ENCODE data around the gene MPRIP.

The MPRIP gene

GRCh38 chr17:17028059-17028877 is 14.0 kb upstream of the MPRIP start:
- DNase-seq (ENCODE audit: low read depth), result no peak

DNA sequence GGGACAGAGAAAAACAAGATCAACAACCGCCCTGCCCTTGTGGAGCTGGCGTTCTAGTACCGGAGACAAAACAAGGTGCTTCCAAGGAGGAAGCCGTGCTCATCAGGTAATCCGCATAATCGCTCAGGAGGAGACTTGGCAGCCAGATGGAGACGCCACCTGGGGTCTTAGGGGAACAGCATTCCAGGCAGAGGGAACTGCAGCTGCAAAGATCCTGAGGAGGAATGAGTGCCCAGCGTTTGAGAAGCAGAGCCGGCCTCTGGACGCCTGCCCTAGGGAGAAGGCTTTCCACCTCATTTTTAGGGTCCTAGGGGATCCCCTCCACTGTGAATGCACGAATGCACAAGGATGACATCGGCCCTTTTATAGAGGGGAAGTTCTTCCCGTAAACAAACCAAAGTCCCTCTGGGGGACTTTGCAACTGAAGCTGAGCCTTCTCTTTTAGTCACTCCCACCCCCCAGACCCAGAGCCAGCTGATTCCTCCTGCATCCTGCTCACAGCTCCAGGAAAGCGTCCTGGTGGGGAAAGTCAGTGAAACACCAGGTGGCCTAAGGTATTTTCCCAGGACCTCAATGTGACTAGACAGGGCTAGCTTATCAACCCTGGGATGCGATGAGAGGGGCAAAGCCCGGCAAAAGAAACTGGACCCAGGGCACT is 13.2 kb upstream of the MPRIP start:
- no peak for DNase-seq (ENCODE audit: low read depth)

DNA sequence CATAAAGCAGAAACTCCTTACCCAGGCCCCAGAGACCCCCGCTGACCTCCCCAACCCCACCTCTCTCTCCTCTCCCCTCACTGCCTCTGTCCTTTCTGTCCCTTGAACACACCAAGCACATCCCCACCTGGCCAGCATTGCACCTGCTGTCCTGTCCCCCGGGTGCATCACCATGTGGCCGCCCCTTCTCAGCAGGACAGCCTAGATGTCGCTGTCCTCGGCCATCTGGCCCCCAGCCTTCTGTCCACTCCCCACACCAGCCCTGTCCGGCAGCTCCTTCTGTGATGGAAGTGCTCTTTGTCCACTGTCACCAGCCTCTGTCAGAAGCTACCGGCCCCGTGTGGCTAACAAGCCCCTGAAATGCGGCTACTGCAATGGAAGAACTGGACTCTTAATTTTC is 12.3 kb upstream of the MPRIP start:
- DNase-seq (ENCODE audit: low read depth), result no peak

GRCh38 chr17:17030515-17031211 is 11.6 kb upstream of the MPRIP start:
- DNase-seq (ENCODE audit: low read depth), result no peak

DNA sequence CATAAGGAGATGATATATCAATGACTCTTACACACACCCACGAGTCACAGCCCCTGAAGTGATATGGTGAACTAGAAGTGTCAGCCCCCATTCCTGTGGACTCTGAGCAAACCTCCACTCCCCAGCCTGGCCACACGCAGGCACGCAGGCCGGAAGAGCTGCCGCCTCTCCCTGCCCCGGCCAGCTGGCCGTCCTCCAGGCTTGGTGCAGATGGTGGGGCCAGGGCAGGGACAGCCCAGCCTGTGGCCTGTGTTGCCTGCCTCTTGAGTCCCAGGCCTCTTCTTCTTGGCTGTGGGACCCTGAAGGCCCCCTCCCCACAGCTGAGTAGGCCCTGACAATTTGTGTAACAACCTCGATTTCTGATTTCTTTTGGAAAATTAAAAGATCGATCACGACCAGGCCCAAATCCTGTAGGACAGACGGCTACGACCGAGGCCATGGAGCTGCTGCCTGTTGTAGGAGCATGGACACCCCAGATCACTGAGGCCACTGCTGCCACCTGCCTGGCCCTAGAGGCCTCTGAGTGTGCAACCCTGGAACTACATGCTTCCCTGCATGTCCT is 10.0 kb upstream of the MPRIP start:
- no peak for DNase-seq (ENCODE audit: low read depth)

- no peak for DNase-seq (ENCODE audit: low read depth)
Measured at GRCh38 chr17:17033466-17033865, 8.8 kb upstream of the MPRIP start.

GRCh38 chr17:17034026-17034425 is 8.2 kb upstream of the MPRIP start:
- no peak for DNase-seq (ENCODE audit: low read depth)

- no peak for DNase-seq (ENCODE audit: low read depth)
Measured at GRCh38 chr17:17034496-17035075, 7.7 kb upstream of the MPRIP start.

DNA sequence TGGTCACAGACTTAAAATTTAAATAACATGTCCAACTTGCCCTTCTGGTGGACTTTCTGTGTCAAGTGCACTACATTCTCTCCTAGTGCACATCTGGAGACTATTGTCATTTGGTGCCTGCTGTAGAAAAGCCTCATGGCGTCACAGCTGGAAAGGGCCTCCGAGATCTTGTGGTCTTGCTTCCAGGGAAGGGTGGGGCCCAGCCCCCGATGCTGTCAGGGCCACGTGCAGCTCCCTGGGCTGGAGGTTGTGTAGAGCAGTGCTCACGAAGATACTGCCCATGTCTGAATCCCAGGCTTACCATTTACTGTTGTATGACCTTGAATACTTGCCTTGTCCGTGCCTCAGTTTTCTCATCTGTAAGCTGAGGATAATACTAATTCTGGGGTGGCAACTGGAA is 6.8 kb upstream of the MPRIP start:
- no peak for DNase-seq (ENCODE audit: low read depth)

- DNase-seq (ENCODE audit: low read depth), result no peak
Measured at GRCh38 chr17:17035920-17036523, 6.2 kb upstream of the MPRIP start.

- DNase-seq (ENCODE audit: low read depth), result no peak
Measured at GRCh38 chr17:17036524-17036998, 5.7 kb upstream of the MPRIP start.

- no peak for DNase-seq (ENCODE audit: low read depth)
Measured at GRCh38 chr17:17039911-17040310, 2.3 kb upstream of the MPRIP start.

GRCh38 chr17:17041018-17041521 is 1.2 kb upstream of the MPRIP start:
- DNase-seq (ENCODE audit: low read depth), result no peak

DNA sequence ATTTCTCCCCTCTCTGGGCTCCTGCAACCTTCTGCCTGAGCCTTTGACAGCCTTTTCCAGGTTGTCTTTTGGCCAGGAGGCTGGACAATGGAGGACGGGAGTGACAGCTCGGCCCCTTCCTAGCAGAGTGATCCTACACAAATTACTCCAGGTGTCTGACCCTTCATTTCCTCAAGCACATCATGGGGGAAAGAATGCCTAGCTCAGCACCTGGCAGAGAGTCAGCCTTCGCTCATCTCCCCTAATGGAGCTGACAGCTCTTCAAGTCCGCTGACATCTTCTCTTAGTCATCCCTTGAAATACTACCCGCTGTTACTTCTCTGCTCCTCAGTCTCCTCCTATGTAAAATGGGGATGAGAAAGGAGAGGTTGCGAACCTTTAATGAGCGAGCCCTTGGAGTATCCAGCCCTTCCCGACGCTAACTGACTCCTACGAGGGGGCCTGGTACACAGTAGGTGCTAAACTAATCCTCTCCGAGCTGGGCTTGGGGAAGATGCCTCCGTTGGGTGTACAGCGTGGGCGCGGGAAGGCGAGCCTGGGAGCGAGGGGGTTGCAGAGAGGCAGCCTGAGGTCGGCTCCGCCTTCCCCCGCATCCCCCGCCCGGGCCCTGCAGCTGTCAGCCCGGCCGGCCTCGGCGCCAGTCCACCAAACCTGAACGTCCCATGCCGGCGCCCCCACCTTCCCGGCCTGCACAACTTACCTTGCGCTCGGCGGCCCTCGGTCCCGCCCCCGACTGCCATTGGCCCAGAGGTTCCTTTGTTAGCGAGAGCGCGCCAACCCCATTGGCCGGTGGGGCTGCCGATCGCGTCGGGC is 480 bp upstream of the MPRIP start:
- DNase-seq (ENCODE audit: low read depth), result peak; percentile 95

GRCh38 chr17:17042851-17043460 is 699 bp downstream of the MPRIP start:
- DNase-seq (ENCODE audit: low read depth), result no peak

- no peak for DNase-seq (ENCODE audit: low read depth)
Measured at GRCh38 chr17:17043461-17044271, 1.4 kb downstream of the MPRIP start.

DNA sequence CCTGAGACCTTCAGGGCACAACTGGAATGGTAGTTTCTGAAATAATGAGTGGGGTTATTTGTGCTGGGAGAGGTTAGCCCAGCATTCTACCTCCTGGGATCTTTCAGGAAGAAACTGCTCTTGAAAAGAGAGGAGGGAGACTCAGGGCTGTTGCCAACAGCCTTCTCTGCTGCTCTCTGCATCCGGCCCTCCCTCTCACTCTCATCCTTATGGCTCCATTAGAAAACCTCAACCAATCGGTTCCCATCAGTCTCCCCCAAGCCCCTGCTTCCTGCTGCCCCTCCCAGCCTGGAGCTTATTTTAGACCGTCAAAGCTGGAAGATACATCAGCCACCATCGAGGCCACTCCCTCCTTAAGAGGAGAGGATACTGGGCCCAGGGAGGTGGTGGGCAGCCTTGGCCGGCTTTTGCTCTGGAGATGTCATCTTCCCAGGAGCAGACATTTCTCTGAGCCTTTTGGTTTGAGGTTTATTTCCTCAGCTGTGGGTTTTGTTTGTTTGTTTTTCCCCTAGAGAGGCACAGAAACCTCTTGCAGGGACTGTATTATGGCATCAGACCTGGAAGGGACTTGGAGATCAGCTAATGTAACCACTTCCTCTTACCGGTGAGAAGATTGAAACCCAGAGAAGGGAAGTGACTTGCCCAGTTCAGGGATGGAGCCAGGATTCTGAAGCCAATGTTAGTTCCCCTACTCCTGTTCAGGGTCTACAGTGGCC is 2.7 kb downstream of the MPRIP start:
- DNase-seq (ENCODE audit: low read depth), result no peak

DNA sequence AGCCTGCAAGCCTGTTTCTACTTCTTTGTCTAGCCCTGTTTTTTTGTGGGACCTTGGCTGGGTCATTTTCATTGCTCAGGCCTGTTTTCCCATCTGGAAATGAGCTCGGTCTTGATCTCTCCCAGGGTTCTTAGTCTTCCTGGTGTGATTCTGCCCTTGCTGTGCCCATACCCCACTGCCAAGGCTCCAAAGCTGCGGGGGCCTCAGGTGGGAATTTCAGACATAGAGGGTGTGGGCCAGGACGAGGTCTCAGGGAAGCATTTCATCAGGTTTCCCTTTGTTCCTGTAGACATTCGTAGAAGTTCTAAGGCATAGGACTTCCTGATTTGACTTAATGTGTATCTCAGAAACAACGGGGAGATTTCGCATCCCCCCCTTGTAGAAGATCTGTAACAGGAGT is 5.8 kb downstream of the MPRIP start:
- no peak for DNase-seq (ENCODE audit: low read depth)

All from stimulated activated CD8-positive, alpha-beta memory T cell treated with anti-CD3 and anti-CD28 coated beads, Interleukin-4, amount 100 ng/mL, for 24 hours (primary cell).